ENCODE measurements around the gene TUBGCP2.

The TUBGCP2 gene

GRCh38 chr10:133275684-133276092 is 33.0 kb downstream of the TUBGCP2 start:
- H3K4me2 ChIP-seq (ENCODE audit: insufficient read depth, low read length): no peak overlapping the region
- TF ChIP-seq CTCF (IDR thresholded peaks at IDR 0.05; ENCODE audit: borderline replicate concordance, extremely low read depth, low read length, poor library complexity, severe bottlenecking) (no peak), EZH2 (IDR thresholded peaks at IDR 0.05; ENCODE audit: borderline replicate concordance, low read depth, low read length, severe bottlenecking) (no peak)
- no peaks in the 10 kb centered on the region for H3K9me3 ChIP-seq (ENCODE audit: insufficient read depth, low read length, severe bottlenecking)
- no peaks in the 10 kb centered on the region for H3K4me1 ChIP-seq (ENCODE audit: insufficient read depth, low read length)
- H3K36me3 ChIP-seq (ENCODE audit: insufficient read depth, low read length): peaks cover 23% of the 10 kb centered on the region
- H3K4me3 ChIP-seq (ENCODE audit: low read depth in 1 of 2, low read length in 2 of 2): no peak overlapping the region
- no peak overlapping the region for H2AFZ ChIP-seq (ENCODE audit: low read depth, low read length)
- H3K79me2 ChIP-seq (ENCODE audit: insufficient read depth, low read length): no peaks in the 10 kb centered on the region
- no peak for ATAC-seq (ENCODE audit: insufficient read depth, low read depth)
- H3K9ac ChIP-seq (ENCODE audit: low read depth, low read length): no peak overlapping the region
- H4K20me1 ChIP-seq (ENCODE audit: insufficient read depth, low read length): peaks cover 8% of the 10 kb centered on the region
- no peak overlapping the region for H3K27ac ChIP-seq (ENCODE audit: low read length)
- no peak for DNase-seq
- H3K27me3 ChIP-seq (ENCODE audit: insufficient read depth, low read length, poor library complexity): no peaks in the 10 kb centered on the region

GRCh38 chr10:133274751-133275683 is 33.7 kb downstream of the TUBGCP2 start:
- TF ChIP-seq CTCF (IDR thresholded peaks at IDR 0.05; ENCODE audit: borderline replicate concordance, extremely low read depth, low read length, poor library complexity, severe bottlenecking): no peak
- TF ChIP-seq EZH2 (IDR thresholded peaks at IDR 0.05; ENCODE audit: borderline replicate concordance, low read depth, low read length, severe bottlenecking): no peak
- Histone ChIP-seq H3K4me3 (ENCODE audit: low read depth in 1 of 2, low read length in 2 of 2) (no peak overlapping the region), H3K4me2 (ENCODE audit: insufficient read depth, low read length) (no peak overlapping the region), H3K79me2 (ENCODE audit: insufficient read depth, low read length) (no peaks in the 10 kb centered on the region), H3K9ac (ENCODE audit: low read depth, low read length) (no peak overlapping the region), H3K36me3 (ENCODE audit: insufficient read depth, low read length) (peaks cover 23% of the 10 kb centered on the region), H4K20me1 (ENCODE audit: insufficient read depth, low read length) (peaks cover 4% of the 10 kb centered on the region; the same call in 1 of the 2 replicates), H2AFZ (ENCODE audit: low read depth, low read length) (no peak overlapping the region), H3K9me3 (ENCODE audit: insufficient read depth, low read length, severe bottlenecking) (no peaks in the 10 kb centered on the region), H3K27me3 (ENCODE audit: insufficient read depth, low read length, poor library complexity) (no peaks in the 10 kb centered on the region), H3K27ac (ENCODE audit: low read length) (no peak overlapping the region), H3K4me1 (ENCODE audit: insufficient read depth, low read length) (no peaks in the 10 kb centered on the region)
- DNase-seq (no peak), ATAC-seq (ENCODE audit: insufficient read depth, low read depth) (no peak)

- H3K4me3 ChIP-seq (ENCODE audit: low read depth in 1 of 2, low read length in 2 of 2): no peak overlapping the region
- no peaks in the 10 kb centered on the region for H3K9me3 ChIP-seq (ENCODE audit: insufficient read depth, low read length, severe bottlenecking)
- H3K27me3 ChIP-seq (ENCODE audit: insufficient read depth, low read length, poor library complexity): no peaks in the 10 kb centered on the region
- TF ChIP-seq CTCF (IDR thresholded peaks at IDR 0.05; ENCODE audit: borderline replicate concordance, extremely low read depth, low read length, poor library complexity, severe bottlenecking): no peak
- no peak for TF ChIP-seq EZH2 (IDR thresholded peaks at IDR 0.05; ENCODE audit: borderline replicate concordance, low read depth, low read length, severe bottlenecking)
- ATAC-seq (ENCODE audit: insufficient read depth, low read depth): no peak
- no peak overlapping the region for H2AFZ ChIP-seq (ENCODE audit: low read depth, low read length)
- peaks cover 4% of the 10 kb centered on the region; the same call in 1 of the 2 replicates for H4K20me1 ChIP-seq (ENCODE audit: insufficient read depth, low read length)
- no peak overlapping the region for H3K9ac ChIP-seq (ENCODE audit: low read depth, low read length)
- H3K36me3 ChIP-seq (ENCODE audit: insufficient read depth, low read length): peaks cover 17% of the 10 kb centered on the region
- no peaks in the 10 kb centered on the region for H3K4me1 ChIP-seq (ENCODE audit: insufficient read depth, low read length)
- H3K4me2 ChIP-seq (ENCODE audit: insufficient read depth, low read length): no peak overlapping the region
- no peak overlapping the region for H3K27ac ChIP-seq (ENCODE audit: low read length)
- H3K79me2 ChIP-seq (ENCODE audit: insufficient read depth, low read length): no peaks in the 10 kb centered on the region
- DNase-seq: no peak
These were observed 35.0 kb downstream of the TUBGCP2 start for GRCh38 chr10:133273534-133274143.
